Ectodermal cell (in vitro differentiated cells): ENCODE results near the gene RBMS1.

Source experiments
- H3K27ac ChIP-seq: 2 replicates; pipeline ENCODE4 v1.7.0; 2013; ENCODE audit warnings: mild to moderate bottlenecking, low read depth, low read length; ENCODE audit not compliant: insufficient read depth, poor library complexity, severe bottlenecking
- H3K27me3 ChIP-seq: 2 replicates; pipeline ENCODE4 v1.7.0; 2013; ENCODE audit warnings: mild to moderate bottlenecking, low read length; ENCODE audit not compliant: insufficient read depth, control insufficient read depth, poor library complexity, severe bottlenecking
- H3K36me3 ChIP-seq: one replicate; pipeline ENCODE4 v1.7.0; 2013; ENCODE audit warnings: low read length; ENCODE audit not compliant: control insufficient read depth, insufficient read depth
- H3K4me1 ChIP-seq: one replicate; pipeline ENCODE4 v1.7.0; 2013; ENCODE audit warnings: low read length; ENCODE audit not compliant: control insufficient read depth, insufficient read depth
- H3K4me3 ChIP-seq: 2 replicates; pipeline ENCODE4 v1.7.0; 2013; ENCODE audit warnings: low read depth, low read length, control low read depth; ENCODE audit not compliant: insufficient read depth
- H3K9me3 ChIP-seq: 2 replicates; pipeline ENCODE4 v1.7.0; 2013; ENCODE audit warnings: mild to moderate bottlenecking, low read length, moderate library complexity; ENCODE audit not compliant: control insufficient read depth
- WGBS, 2 experiments: methylation state at CpG; one replicate each; pipeline ENCODE4 v1.1.7; 2013; ENCODE audit warnings: missing lambda C conversion rate in 2 of 2; 5-methylcytosine and 5-hydroxymethylcytosine counted together

The RBMS1 gene

DNA sequence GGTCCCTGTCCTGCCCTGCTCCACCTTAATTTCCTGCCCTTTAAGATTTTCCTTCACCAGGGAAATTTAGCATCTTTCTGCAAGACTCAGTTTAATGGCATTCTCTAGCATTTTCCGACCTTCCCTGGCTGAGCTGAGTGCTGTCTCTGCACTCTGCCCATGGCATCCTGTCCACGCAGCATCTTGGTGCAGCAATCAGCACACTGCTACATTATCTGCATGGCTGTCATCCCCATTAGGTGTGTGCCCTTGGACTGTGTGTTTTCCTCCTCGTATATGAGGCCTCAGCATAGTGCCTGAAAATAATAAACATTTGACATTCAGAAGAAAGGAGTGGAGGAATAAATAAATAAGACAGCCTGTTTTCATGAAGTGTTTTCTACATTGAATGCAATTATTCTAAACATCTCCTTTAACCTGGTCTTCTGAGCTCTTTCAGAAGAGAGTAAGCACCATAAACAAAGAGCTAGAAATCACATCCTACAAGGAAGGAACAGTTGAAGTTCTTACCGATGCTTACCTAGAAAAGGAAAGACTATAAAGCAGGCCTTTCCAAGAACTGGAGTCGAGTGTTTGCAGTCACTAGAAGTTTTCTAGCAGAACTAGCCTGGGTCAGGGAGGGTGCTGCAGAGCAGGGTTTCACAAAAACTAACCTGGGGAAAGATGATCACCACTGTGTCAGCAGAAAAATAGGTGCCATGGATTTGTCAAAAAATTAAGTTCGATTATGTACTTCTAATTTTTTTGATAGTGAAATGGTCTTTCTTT, 162.2 kb downstream of the RBMS1 start:
- Histone ChIP-seq H3K27me3 (no peaks in the 10 kb centered on the region), H3K36me3 (no peaks in the 10 kb centered on the region), H3K27ac (no peak overlapping the region), H3K4me3 (no peak overlapping the region), H3K9me3 (no peaks in the 10 kb centered on the region), H3K4me1 (peaks cover 5% of the 10 kb centered on the region)
- WGBS, 2 experiments: 91 to 92% methylated on average over 6 of the region's 6 CpGs

DNA sequence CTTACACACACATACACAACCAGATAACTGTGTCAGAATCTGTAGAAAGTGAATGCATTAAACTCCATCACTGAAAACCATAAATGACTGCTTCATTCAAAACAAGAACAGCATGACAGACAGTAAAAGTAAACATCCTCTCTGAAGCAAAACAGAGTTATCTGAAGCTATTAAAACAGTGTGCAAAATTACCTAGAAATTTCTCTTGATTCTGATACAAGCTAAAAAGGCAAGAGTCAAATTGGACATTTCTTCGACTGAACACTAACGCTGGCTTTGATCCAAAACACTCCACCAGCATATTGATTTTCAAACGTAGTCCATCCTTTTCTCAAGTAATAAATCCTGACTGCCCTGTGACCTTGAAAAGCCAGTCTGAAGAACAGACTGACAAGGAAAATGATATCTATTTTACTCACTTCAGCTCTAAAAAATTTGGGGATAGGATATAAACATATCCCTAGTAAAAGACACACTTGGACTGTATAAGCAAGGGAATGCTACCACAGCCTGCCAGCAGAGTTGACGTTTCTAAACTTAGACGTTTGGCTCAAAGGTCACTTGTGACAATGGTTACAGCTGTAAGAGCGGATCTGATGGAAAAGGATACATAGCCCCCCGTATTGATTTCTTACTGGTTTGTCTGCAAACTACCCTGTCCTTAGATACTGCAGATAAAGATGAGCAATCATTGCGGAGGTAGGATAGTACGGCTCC, 164.6 kb downstream of the RBMS1 start:
- Histone ChIP-seq H3K36me3 (no peaks in the 10 kb centered on the region), H3K27ac (no peak overlapping the region), H3K4me1 (peaks cover 5% of the 10 kb centered on the region), H3K9me3 (no peaks in the 10 kb centered on the region), H3K27me3 (no peaks in the 10 kb centered on the region), H3K4me3 (no peak overlapping the region)
- 87 to 90% methylated on average over 9 of the region's 9 CpGs for WGBS, 2 experiments

DNA sequence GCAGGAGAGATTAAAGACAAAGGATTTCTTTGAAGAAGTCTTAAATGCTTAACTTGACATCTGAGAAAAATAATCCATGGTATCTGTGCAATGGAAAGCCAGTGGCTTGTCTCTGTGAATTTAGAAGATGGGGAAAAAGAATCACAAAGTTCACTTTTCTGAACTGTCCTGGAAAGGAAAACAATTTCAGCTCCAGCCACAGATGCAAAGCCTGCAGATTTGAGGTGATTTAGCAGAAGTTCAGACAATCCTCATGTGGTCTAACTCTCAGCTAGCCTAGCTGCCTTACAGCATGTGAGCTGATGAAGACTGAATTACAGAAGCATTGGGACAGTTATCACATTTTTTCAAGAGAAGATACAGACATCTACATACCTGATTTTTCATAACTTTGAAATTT, 166.8 kb downstream of the RBMS1 start:
- Histone ChIP-seq H3K4me3 (no peak overlapping the region), H3K27ac (no peak overlapping the region), H3K9me3 (no peaks in the 10 kb centered on the region)

DNA sequence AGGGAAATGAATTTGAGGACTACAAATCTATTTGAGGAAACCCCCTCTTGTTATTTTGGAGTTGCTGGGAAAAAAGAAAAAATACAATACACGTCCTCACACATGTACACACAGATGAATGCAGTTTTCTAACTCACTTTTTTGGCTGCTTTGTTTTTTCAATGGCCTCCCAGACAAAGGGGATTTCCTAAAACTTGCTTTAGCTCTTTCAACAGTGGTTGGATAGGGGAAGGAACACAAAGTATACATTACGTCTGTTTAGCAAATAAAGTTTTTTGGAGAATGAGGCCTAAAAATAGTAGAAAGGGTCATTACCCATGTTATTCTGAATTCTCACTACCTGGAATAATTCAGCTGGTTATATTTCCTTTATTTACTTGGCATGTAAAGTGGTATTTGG, 168.2 kb downstream of the RBMS1 start:
- H3K36me3 ChIP-seq: no peaks in the 10 kb centered on the region
- H3K4me1 ChIP-seq: peaks cover 8% of the 10 kb centered on the region
- H3K9me3 ChIP-seq: no peaks in the 10 kb centered on the region
- no peak overlapping the region for H3K4me3 ChIP-seq
- no peak overlapping the region for H3K27ac ChIP-seq
- no peaks in the 10 kb centered on the region for H3K27me3 ChIP-seq
- 84 to 100% methylated on average over 1 to 2 of the region's 2 CpGs for WGBS, 2 experiments

More for the DNA sequence above, 166.8 kb downstream of the RBMS1 start:
- Histone ChIP-seq H3K4me1 (peaks cover 5% of the 10 kb centered on the region), H3K36me3 (no peaks in the 10 kb centered on the region), H3K27me3 (no peaks in the 10 kb centered on the region)

DNA sequence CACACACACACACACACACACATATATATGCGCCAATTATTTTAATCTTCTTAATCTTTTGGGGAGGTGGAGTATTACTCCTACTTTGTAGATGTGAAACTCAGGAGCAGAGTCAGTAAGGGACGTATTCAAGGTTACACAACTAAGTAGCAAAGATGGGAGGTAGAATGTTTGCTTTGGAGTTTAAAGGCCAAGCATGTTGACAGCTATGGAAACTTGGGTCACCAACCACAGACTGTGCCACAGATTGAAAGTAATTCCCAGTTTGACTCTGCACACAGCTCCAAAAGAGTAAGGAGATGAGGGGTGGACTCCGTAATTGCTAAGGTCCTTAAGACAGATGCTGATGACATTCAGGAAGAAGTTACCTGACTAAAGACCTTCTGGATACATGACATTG, 168.7 kb downstream of the RBMS1 start:
- Histone ChIP-seq H3K27me3 (no peaks in the 10 kb centered on the region), H3K4me3 (no peak overlapping the region), H3K36me3 (no peaks in the 10 kb centered on the region), H3K27ac (no peak overlapping the region), H3K4me1 (peaks cover 8% of the 10 kb centered on the region), H3K9me3 (no peaks in the 10 kb centered on the region)
- WGBS, 2 experiments: 86 to 97% methylated on average over 2 to 3 of the region's 3 CpGs

DNA sequence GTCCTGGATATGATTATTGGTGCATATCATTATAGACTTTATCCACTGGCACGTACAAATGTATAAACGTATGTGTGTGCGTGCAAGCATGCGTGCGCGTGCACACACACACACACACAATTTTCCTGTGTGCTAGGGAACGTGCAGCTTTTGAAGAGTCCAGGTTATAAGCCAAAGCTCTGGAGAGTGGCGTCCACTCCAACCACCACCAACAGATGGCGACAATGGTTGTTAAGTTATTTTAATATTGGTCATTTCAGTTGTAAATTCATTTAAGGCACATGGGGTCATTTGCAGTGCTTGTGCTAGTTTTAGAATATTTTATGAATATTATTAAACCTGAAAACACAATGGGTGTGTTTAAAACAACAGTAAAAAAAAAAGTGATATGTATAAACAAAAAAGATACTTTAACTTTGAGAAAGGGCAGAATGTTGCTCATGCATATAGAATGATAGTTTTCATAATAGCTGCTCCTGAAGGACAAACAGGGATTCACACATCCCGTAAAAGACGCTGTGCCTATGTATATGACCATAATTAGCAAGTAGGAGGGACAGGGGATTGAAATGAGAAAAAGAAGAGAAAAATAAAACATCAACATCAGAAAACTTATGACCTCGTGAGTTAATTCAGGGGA, 169.3 kb downstream of the RBMS1 start:
- Histone ChIP-seq H3K27me3 (no peaks in the 10 kb centered on the region), H3K4me1 (peaks cover 8% of the 10 kb centered on the region), H3K27ac (no peak overlapping the region), H3K36me3 (no peaks in the 10 kb centered on the region), H3K4me3 (no peak overlapping the region), H3K9me3 (no peaks in the 10 kb centered on the region)
- WGBS, 2 experiments: 80 to 81% methylated on average over 11 of the region's 12 CpGs

DNA sequence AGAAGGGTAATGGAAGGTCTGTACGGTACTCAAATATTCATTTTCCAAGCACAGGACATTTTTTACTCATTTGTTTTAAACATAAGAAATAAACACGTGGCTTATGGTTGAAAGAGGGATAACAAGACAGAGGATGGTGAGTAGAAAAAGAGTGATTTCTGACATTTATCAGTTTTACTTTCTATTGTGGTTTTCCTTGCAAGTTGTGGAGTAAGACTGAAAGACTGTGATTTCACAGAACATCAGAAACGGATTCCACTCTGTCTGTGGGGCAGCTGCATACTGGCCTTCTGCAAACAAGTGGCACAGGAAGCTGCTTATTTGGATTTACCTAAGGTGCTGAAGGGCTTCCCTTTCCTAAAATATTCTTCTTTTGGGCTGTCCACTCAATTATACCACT, 171.3 kb downstream of the RBMS1 start:
- WGBS, 2 experiments: 85 to 95% methylated on average over 2 to 3 of the region's 3 CpGs
- no peaks in the 10 kb centered on the region for H3K27me3 ChIP-seq
- H3K9me3 ChIP-seq: no peaks in the 10 kb centered on the region
- peaks cover 9% of the 10 kb centered on the region for H3K4me1 ChIP-seq
- H3K27ac ChIP-seq: no peak overlapping the region
- no peaks in the 10 kb centered on the region for H3K36me3 ChIP-seq
- H3K4me3 ChIP-seq: no peak overlapping the region

DNA sequence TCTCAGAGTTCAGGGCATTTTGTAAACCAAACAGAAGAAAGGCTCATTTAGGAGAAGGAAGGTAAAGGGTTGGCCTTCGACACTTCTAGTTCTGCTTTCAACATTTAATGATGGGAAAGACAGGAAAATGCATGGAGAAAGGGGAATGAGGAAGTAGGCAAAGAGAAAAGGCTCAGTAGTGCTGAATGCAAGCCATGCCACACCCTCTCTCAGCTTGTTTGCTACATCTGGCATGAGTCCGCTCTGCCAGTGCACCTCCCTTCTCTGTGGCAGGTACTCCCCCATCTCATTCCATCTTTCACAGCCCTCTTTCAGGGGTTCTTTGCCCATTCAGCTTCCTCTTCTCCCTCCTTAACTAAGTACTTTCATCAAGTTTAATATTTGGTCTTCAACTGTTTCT, 172.6 kb downstream of the RBMS1 start:
- H3K9me3 ChIP-seq: no peaks in the 10 kb centered on the region
- no peak overlapping the region for H3K27ac ChIP-seq
- WGBS, 2 experiments: 64 to 70% methylated on average over 2 of the region's 2 CpGs
- H3K4me3 ChIP-seq: no peak overlapping the region
- H3K4me1 ChIP-seq: peaks cover 13% of the 10 kb centered on the region
- no peaks in the 10 kb centered on the region for H3K36me3 ChIP-seq
- H3K27me3 ChIP-seq: no peaks in the 10 kb centered on the region

DNA sequence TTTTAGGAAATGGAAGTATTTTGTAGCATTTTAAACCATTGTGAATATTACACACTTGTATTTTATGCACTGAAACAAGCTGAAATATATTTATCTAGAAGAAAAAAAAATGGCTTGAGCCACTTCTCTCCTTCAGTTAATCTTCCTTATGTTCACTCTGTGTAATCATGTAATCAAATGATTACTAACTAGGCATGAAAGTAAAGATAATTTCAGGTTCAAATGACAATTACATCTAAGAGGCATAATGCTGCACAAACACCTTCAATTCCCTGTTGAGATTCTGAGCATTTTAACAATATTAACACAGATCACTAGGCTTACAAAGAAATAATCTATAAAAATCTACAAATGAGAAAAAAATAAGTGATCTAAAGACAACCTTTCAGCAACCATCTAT, 173.9 kb downstream of the RBMS1 start:
- no peaks in the 10 kb centered on the region for H3K27me3 ChIP-seq
- no peaks in the 10 kb centered on the region for H3K9me3 ChIP-seq
- H3K4me1 ChIP-seq: peaks cover 13% of the 10 kb centered on the region
- H3K36me3 ChIP-seq: no peaks in the 10 kb centered on the region
- no peak overlapping the region for H3K27ac ChIP-seq
- no peak overlapping the region for H3K4me3 ChIP-seq

DNA sequence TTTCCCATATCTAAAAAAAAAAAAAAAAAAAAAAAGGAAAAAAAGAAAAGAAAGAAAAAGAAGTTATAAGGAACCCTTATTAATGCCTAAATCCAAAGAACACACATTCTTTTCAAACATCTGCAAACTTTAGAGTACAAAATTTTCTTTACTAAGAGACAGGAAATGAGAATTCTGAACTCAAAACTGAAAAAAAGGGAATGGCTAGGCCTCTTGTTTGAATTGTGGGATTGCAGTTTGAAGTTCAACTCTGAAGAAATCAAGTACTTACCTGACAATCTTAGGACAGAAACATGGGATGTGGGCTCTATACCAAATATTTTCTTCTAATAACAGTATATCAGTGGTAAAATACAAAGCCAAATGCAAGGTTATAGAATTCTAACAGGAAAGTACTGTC, 175.4 kb downstream of the RBMS1 start:
- H3K4me1 ChIP-seq: peaks cover 13% of the 10 kb centered on the region
- no peaks in the 10 kb centered on the region for H3K27me3 ChIP-seq
- no peak overlapping the region for H3K27ac ChIP-seq
- H3K9me3 ChIP-seq: no peaks in the 10 kb centered on the region
- H3K4me3 ChIP-seq: no peak overlapping the region
- H3K36me3 ChIP-seq: no peaks in the 10 kb centered on the region
